Body of pancreas (tissue), 4 donors: ENCODE results near the gene TMEM183A.

Experiments
- CTCF ChIP-seq, 7 experiments: fragments of 450-650 bp in 4 of 7; fragments of 200-600 bp in 3 of 7; sonication (generic) in 3 of 7; IDR thresholded peaks; one replicate each; pipeline ENCODE4 v1.5.1; 2016 to 2019; ENCODE audit warnings: antibody characterized with exemption in 7 of 7
- POLR2A ChIP-seq, 3 donors: fragments of 450-650 bp; IDR thresholded peaks; one replicate each; pipeline ENCODE4 v1.6.1; 2016; ENCODE audit warnings: antibody characterized with exemption in 3 of 3, mild to moderate bottlenecking in 2 of 3

DNA sequence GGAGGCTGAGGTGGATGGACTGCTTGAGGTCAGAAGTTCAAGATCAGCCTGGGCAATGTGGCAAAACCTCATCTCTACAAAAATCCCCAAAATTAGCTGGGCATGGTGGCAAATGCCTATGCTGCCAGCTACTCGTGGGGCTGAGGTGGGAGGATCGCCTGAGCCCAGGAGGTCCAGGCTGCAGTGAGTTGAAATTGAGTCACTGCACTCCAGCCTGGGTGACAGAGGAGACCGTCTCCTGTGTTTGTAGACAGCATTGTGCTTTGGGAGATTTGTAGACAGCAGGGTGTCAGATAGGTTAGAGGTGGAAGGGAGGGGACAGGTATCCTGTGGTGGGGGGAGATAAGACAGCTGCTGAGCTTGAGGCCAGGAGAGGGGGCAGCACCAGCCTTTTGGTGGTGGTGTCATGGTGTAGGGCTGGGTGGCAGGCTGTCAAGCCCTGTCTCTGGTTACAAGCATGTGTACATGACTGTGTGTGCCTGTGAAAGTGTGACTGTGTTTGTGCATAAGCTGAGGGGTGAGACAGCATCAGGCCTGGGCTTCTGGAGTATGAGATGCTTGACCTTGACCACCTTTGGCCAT is 34.3 kb downstream of the TMEM183A start:
- no peak for TF ChIP-seq POLR2A (IDR thresholded peaks at IDR 0.05)
- no peak for TF ChIP-seq CTCF (IDR thresholded peaks at IDR 0.05)
